Activated B cell treated with CpG ODN at 0.5 μM for 24 hours (primary cell): ENCODE results near the gene APBA1. TPM values are rescaled to one million over a fixed set of nuclear protein-coding genes. Genes with fewer than 3 reads are reported as not detected.

Experiments used
- ATAC-seq: fragments of 200-7000 bp; cut with Tn5 transposase; one replicate; pipeline ENCODE4 v1.10.0; 2021; ENCODE audit warnings: low read depth, mild to moderate bottlenecking, moderate library complexity
- CTCF ChIA-PET: fragments of 350-600 bp; sonication (Branson Sonifier 250); formaldehyde crosslinking; loops from one replicate; lab custom pipeline; 2021; ENCODE audit warnings: antibody characterized with exemption; lab: Charles Lee
- POLR2A ChIA-PET: fragments of 350-600 bp; sonication (Branson Sonifier 250); formaldehyde crosslinking; loops from one replicate; lab custom pipeline; 2021; ENCODE audit warnings: antibody characterized with exemption; lab: Charles Lee
- DNase-seq: peaks from one replicate; pipeline ENCODE4 v3.0.0; 2022
- H3K27ac Mint-ChIP-seq: one replicate; pipeline ENCODE4 v1.8.0; 2020; ENCODE audit warnings: mixed read lengths
- H3K27me3 Mint-ChIP-seq: one replicate; pipeline ENCODE4 v1.8.0; 2021; ENCODE audit warnings: mixed read lengths
- H3K36me3 Mint-ChIP-seq: one replicate; pipeline ENCODE4 v1.8.0; 2021; ENCODE audit warnings: low read depth, mixed read lengths
- H3K4me1 Mint-ChIP-seq: one replicate; pipeline ENCODE4 v1.8.0; 2021; ENCODE audit warnings: mixed read lengths
- H3K4me3 Mint-ChIP-seq: one replicate; pipeline ENCODE4 v1.8.0; 2020; ENCODE audit warnings: mild to moderate bottlenecking, mixed read lengths
- H3K9me3 Mint-ChIP-seq: one replicate; pipeline ENCODE4 v1.8.0; 2020; ENCODE audit warnings: mixed read lengths
- CTCF ChIP-seq: fragments of 200-600 bp; IDR thresholded peaks from one replicate; pipeline ENCODE4 v1.8.0; 2022; ENCODE audit warnings: antibody characterized with exemption, mild to moderate bottlenecking
- intact Hi-C: fragments of 100-400 bp; cut with micrococcal nuclease; formaldehyde crosslinking; loops from one replicate; pipeline ENCODE4 v1.15.1; 2024
- total RNA-seq: library from RNA; stranded (reverse); gene quantifications from 2 replicates; pipeline ENCODE4 v1.2.3, GENCODE V29; 2022

Gene APBA1
- total RNA-seq, 1 donor from 2014 or later: not detected

GRCh38 chr9:69495296-69495695 is 176.9 kb downstream of the APBA1 start:
- TF ChIP-seq CTCF: no peak
- Mint-ChIP-seq H3K4me3 (no peak overlapping the region), H3K36me3 (no peaks in the 10 kb centered on the region), H3K27me3 (peaks cover 2% of the 10 kb centered on the region), H3K4me1 (no peaks in the 10 kb centered on the region), H3K9me3 (no peaks in the 10 kb centered on the region), H3K27ac (no peak overlapping the region)
- ATAC-seq (no peak), DNase-seq (no peak)
- CTCF ChIA-PET: no interaction called here
- intact Hi-C loops: no loop called here
- POLR2A ChIA-PET: no interaction called here

- Mint-ChIP-seq H3K36me3 (no peaks in the 10 kb centered on the region), H3K4me3 (no peak overlapping the region), H3K9me3 (no peaks in the 10 kb centered on the region), H3K27me3 (peaks cover 2% of the 10 kb centered on the region), H3K4me1 (no peaks in the 10 kb centered on the region), H3K27ac (no peak overlapping the region)
- intact Hi-C loops: no loop called here
- ChIA-PET CTCF (no interaction called here), POLR2A (no interaction called here)
- ATAC-seq (no peak), DNase-seq (no peak)
- no peak for TF ChIP-seq CTCF
Measured at GRCh38 chr9:69494763-69495162, 177.4 kb downstream of the APBA1 start.

- Mint-ChIP-seq H3K4me3 (no peak overlapping the region), H3K27ac (no peak overlapping the region), H3K36me3 (no peaks in the 10 kb centered on the region), H3K4me1 (no peaks in the 10 kb centered on the region), H3K9me3 (no peaks in the 10 kb centered on the region), H3K27me3 (peaks cover 2% of the 10 kb centered on the region)
- ChIA-PET CTCF (no interaction called here), POLR2A (no interaction called here)
- intact Hi-C loops: no loop called here
- DNase-seq: no peak
- no peak for TF ChIP-seq CTCF
- no peak for ATAC-seq
Measured at GRCh38 chr9:69494208-69494607, 178.0 kb downstream of the APBA1 start.

GRCh38 chr9:69486498-69486897 is 185.7 kb downstream of the APBA1 start:
- TF ChIP-seq CTCF: no peak
- H3K4me3 Mint-ChIP-seq: no peak overlapping the region
- DNase-seq (no peak), ATAC-seq (no peak)
- intact Hi-C loops: no loop called here
- H3K9me3 Mint-ChIP-seq: no peaks in the 10 kb centered on the region
- no peak overlapping the region for H3K27ac Mint-ChIP-seq
- no peaks in the 10 kb centered on the region for H3K27me3 Mint-ChIP-seq
- ChIA-PET CTCF (interaction anchor here (0.9 kb wide), 1 partner anchor 65 kb away, joined by 3 read pairs; no protein-coding TSS in a partner anchor), POLR2A (no interaction called here)
- no peaks in the 10 kb centered on the region for H3K36me3 Mint-ChIP-seq
- no peaks in the 10 kb centered on the region for H3K4me1 Mint-ChIP-seq

GRCh38 chr9:69485466-69485865 is 186.7 kb downstream of the APBA1 start:
- no peak for ATAC-seq
- intact Hi-C loops: no loop called here

More at GRCh38 chr9:69485466-69485865, 186.7 kb downstream of the APBA1 start:
- Mint-ChIP-seq H3K36me3 (no peaks in the 10 kb centered on the region), H3K27me3 (no peaks in the 10 kb centered on the region), H3K27ac (no peak overlapping the region), H3K9me3 (no peaks in the 10 kb centered on the region), H3K4me3 (no peak overlapping the region), H3K4me1 (no peaks in the 10 kb centered on the region)
- no peak for DNase-seq
- POLR2A ChIA-PET: no interaction called here
- CTCF ChIA-PET: no interaction called here
- TF ChIP-seq CTCF: no peak
